HL-60 (cell line): ENCODE results near the gene DPP4.

Experiments used
- GABPA ChIP-seq: IDR thresholded peaks from 2 replicates; pipeline ENCODE4 v1.6.1; 2012; ENCODE audit warnings: low read depth
- POLR2AphosphoS5 ChIP-seq: IDR thresholded peaks from 2 replicates; pipeline ENCODE4 v1.6.1; 2012; ENCODE audit warnings: low read depth
- SPI1 ChIP-seq: IDR thresholded peaks from 2 replicates; pipeline ENCODE4 v1.6.1; 2012; ENCODE audit warnings: low read depth, mild to moderate bottlenecking, borderline replicate concordance
- TF ChIP-seq, protein P1 (sequence below): IDR thresholded peaks from one replicate; pipeline ENCODE4 v1.5.1; 2011; ENCODE audit warnings: low read length, control low read depth, inconsistent platforms; ENCODE audit not compliant: insufficient read depth
- TF ChIP-seq, protein P2 (sequence below): IDR thresholded peaks from 2 replicates; pipeline ENCODE4 v1.6.1; 2012; ENCODE audit warnings: low read depth; ENCODE audit not compliant: insufficient replicate concordance

DNA sequence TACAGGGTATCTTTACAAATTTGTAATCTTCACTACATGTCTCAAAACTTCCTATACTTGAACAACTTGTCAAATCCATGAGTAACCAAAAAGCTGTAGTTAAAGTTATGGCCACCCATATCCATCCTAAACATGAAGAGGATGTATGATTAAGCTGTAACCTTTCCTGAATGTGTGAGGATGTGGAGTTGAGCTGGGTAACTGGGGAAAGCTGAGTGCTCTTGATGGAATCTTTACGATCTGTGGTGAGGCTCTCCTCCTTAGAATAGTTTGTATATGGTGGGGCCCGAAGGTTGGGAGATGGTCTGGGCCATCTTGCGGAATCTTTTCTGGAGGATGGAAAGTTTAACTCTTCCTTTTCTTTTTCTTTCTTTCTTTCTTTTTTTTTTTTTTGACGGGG is 29.4 kb downstream of the DPP4 start:
- TF ChIP-seq, protein P1, sequence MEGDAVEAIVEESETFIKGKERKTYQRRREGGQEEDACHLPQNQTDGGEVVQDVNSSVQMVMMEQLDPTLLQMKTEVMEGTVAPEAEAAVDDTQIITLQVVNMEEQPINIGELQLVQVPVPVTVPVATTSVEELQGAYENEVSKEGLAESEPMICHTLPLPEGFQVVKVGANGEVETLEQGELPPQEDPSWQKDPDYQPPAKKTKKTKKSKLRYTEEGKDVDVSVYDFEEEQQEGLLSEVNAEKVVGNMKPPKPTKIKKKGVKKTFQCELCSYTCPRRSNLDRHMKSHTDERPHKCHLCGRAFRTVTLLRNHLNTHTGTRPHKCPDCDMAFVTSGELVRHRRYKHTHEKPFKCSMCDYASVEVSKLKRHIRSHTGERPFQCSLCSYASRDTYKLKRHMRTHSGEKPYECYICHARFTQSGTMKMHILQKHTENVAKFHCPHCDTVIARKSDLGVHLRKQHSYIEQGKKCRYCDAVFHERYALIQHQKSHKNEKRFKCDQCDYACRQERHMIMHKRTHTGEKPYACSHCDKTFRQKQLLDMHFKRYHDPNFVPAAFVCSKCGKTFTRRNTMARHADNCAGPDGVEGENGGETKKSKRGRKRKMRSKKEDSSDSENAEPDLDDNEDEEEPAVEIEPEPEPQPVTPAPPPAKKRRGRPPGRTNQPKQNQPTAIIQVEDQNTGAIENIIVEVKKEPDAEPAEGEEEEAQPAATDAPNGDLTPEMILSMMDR, result no peak
- no peak for TF ChIP-seq POLR2AphosphoS5
- TF ChIP-seq GABPA, result no peak
- TF ChIP-seq, protein P2, sequence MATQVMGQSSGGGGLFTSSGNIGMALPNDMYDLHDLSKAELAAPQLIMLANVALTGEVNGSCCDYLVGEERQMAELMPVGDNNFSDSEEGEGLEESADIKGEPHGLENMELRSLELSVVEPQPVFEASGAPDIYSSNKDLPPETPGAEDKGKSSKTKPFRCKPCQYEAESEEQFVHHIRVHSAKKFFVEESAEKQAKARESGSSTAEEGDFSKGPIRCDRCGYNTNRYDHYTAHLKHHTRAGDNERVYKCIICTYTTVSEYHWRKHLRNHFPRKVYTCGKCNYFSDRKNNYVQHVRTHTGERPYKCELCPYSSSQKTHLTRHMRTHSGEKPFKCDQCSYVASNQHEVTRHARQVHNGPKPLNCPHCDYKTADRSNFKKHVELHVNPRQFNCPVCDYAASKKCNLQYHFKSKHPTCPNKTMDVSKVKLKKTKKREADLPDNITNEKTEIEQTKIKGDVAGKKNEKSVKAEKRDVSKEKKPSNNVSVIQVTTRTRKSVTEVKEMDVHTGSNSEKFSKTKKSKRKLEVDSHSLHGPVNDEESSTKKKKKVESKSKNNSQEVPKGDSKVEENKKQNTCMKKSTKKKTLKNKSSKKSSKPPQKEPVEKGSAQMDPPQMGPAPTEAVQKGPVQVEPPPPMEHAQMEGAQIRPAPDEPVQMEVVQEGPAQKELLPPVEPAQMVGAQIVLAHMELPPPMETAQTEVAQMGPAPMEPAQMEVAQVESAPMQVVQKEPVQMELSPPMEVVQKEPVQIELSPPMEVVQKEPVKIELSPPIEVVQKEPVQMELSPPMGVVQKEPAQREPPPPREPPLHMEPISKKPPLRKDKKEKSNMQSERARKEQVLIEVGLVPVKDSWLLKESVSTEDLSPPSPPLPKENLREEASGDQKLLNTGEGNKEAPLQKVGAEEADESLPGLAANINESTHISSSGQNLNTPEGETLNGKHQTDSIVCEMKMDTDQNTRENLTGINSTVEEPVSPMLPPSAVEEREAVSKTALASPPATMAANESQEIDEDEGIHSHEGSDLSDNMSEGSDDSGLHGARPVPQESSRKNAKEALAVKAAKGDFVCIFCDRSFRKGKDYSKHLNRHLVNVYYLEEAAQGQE, result no peak
- no peak for TF ChIP-seq SPI1
